ELR (cell line): ENCODE results near the gene CDC27.
"Not testable (repeated sequence)": the region's sequence is repeated elsewhere in the genome, so short reads cannot be mapped to it uniquely, and the experiment has no call there.

Experiments used
- DNase-seq: peaks from one replicate; pipeline ENCODE4 v3.0.0-alpha.2; 2015; ENCODE audit warnings: low read depth

CDC27 gene, protein sequence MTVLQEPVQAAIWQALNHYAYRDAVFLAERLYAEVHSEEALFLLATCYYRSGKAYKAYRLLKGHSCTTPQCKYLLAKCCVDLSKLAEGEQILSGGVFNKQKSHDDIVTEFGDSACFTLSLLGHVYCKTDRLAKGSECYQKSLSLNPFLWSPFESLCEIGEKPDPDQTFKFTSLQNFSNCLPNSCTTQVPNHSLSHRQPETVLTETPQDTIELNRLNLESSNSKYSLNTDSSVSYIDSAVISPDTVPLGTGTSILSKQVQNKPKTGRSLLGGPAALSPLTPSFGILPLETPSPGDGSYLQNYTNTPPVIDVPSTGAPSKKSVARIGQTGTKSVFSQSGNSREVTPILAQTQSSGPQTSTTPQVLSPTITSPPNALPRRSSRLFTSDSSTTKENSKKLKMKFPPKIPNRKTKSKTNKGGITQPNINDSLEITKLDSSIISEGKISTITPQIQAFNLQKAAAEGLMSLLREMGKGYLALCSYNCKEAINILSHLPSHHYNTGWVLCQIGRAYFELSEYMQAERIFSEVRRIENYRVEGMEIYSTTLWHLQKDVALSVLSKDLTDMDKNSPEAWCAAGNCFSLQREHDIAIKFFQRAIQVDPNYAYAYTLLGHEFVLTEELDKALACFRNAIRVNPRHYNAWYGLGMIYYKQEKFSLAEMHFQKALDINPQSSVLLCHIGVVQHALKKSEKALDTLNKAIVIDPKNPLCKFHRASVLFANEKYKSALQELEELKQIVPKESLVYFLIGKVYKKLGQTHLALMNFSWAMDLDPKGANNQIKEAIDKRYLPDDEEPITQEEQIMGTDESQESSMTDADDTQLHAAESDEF

DNA sequence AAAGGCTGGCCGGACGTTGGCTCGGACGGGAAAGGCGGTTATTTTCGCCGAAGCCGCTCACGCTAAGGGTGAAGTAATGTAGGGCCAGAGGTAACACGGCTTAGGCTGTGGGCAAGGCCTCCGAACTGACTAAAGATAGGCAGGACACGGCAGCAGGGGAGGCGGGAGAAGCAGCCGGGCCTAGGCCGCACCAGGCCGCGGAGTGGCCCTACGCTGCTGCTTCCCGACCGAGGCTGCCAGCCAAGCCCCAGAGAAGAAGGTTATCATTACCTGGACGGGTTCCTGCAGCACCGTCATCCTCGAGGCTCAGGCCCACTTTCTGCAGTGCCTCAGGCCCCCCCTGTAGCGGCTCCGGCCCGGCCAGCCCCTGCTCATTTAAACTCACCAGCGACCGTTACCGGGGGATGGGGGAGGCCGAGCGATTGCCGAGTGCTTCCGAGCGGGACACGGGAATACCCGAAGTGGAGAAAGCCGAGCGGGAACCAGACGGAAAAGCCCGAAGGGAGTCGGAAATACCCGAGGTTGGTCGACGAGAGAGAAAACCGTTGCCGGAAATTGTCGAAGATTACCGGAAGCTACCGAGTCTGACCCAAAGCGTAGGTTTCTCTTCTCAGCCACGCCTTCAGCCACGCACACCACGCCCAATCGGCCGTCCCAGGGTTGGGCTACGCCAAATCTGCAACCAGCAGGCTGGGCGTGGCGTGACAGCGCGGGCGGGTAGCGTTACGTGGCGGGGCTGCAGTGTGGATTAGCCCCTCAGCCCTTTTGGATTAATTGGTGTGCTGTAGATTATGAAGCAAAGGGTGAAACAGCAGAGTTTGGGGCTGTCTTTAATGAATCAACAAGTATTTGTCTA is at the start of gene CDC27:
Gene CDC27 (minus strand): TSS at position 420 of the 856 bp plus-strand sequence. CDS start 123 bp downstream, at position 297.
- peak; percentile 100 for DNase-seq

DNA sequence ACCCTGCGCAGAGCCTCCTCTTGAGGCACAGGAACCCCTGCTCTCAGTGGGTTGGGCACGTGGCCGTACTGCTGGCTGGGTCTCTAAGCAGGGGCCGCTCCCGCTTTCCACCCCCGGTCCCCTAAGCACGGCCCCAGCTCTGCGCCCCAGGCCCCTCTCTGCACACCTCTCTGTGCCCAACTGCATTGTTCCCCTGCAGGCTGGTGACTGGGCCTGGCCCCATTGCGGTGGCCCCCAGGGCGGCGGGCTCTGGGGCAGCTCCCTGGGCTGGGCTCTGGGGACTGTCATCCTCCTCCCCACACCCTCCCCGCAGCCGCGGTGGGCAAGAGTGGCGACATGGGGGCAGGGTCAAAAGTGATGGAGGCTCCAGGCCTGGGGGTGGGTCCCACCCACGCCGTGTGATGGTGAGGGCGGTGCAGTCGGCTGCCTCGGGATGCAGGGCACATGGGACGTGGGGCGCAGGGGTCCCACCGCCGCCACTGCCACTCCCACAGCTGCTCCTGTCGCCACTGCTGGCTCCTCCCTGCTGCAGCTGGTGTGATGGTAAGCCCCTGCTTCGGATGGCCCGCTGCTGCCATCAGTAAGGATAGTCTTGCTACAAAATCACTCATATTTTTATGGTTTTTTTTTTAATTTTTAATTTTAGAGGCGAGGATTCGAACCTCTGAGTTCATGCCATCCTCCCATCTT is 49.4 kb upstream of the CDC27 start:
- no peak for DNase-seq

GRCh38 chr17:47237841-47238240 is 48.7 kb upstream of the CDC27 start:
- no peak for DNase-seq

DNA sequence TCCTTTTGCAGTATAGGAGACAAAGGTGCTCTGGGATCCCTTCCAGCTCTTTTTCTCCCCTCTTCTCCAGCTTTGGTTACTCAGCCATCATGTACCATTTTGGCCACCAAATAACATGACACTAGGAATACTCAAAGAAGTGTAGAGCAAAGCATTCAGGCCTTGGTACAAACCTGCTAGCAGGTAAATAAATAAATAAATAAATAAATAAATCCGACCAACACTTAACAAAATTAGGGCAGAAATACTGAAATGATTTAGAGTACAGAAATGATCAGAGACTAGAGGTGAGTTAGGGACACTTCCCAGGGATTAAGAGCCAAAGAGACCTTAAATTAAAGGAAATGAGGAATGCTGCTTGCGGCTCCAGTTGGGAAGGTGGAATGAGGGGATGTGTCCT is 46.8 kb upstream of the CDC27 start:
- DNase-seq = no peak

GRCh38 chr17:47235506-47235905 is 46.4 kb upstream of the CDC27 start:
- DNase-seq = no peak

DNA sequence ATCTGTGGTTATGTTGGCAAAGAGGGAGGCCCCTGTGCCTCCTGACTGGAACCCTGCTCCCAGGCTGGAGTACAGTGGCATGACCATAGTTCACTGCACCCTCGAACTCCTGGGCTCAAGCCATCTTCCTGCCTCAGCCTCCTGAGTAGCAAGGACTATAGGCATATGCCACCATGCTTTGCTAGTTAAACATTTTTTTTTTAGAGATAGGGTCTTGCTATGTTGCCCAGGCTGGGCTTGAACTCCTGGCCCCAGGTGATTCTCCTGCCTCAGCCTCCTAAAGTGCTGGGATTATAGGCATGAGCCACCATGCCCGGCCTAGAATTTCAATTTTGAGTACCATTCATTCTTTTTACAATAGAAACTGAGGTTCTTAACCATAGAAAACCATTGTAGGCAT is 43.4 kb upstream of the CDC27 start:
- no peak for DNase-seq

- no peak for DNase-seq
These were observed 42.8 kb upstream of the CDC27 start for GRCh38 chr17:47231866-47232265.

DNA sequence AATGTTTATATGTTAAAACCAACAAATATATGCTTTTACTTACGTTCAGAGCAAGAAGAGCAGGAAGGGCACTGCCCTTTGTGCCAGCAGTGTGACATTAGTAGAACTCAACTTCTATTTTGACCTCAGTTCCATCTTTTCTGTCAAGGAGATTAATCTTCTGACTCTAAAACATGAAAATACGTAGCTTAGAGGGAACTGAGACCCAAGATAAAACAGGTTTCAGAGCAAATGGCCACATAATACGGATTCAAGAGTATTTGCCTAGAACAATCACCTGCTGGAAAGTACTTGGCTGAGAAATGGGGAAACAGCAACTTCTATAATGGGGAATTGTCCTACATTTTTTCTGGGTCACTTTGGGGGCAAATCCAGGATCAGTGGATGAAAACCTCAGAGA is 42.2 kb upstream of the CDC27 start:
- no peak for DNase-seq

- no peak for DNase-seq
These were observed 41.8 kb upstream of the CDC27 start for GRCh38 chr17:47230864-47231263.

GRCh38 chr17:47229535-47230443 is 40.7 kb upstream of the CDC27 start:
- DNase-seq = peak; percentile 97

GRCh38 chr17:47227862-47228261 is 38.8 kb upstream of the CDC27 start:
- no peak for DNase-seq

DNA sequence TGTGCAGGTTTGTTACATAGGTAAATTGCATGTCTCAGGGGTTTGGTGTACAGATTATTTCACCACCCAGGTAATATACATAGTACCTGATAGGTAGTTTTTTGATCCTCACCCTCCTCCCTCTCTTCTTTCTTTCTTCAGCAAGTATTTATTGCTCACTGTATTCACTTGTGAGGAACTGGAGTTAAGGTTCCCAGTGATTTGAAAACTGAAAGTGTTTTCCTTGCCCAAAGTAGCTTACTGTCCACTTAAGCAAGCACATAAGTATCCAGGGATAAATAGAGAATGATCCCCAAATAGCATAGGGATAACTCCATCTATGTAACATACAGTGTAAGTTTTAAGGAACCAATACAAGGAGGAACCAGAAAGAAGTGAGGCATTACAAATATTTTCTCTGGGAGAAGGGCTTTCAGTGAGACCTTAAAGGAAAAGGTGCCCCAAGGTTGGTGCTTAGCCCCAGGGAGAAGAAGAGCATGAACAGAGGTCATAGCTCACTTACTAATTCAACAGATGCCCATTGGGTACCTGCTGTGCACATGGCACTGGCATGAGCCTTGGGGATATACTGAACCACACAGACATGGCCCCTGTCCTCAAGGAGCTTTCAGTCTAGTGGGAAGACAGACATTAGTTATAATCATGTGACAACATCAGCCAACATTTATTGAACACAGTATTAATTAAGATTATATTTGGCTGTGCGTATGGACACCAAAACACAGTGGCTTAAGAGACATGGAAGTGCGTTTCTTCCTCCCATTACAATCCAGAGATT is 37.0 kb upstream of the CDC27 start:
- peak; percentile 21 for DNase-seq

DNA sequence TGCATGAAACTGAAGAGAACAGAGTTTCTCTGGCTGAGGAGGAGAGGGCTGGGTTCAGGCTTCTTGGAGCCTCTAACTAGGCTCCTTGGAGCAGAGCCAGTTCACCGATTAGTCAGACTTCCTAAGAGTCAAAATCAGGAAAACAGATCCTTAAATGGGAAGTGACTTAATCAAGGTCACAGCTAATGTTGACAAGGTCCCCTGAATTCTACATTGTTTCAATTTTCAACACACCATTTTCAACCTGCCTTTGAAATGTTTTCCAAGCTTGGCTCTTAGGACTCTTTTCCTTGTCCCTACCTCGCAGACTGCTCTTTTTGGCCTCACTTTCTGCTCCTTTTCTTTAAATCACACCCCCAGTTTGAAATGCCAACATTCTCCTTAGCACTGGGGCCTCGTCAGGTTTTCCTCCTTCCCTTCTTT is 36.4 kb upstream of the CDC27 start:
- DNase-seq = peak; percentile 98

GRCh38 chr17:47224966-47225365 is 35.9 kb upstream of the CDC27 start:
- DNase-seq = no peak

GRCh38 chr17:47224077-47224476 is 35.0 kb upstream of the CDC27 start:
- not testable (repeated sequence) for DNase-seq

GRCh38 chr17:47223460-47223859 is 34.4 kb upstream of the CDC27 start:
- DNase-seq = no peak

- peak; percentile 73 for DNase-seq
These were observed 33.9 kb upstream of the CDC27 start for GRCh38 chr17:47223007-47223406.

- DNase-seq = no peak
These were observed 33.0 kb upstream of the CDC27 start for GRCh38 chr17:47222047-47222446.

DNA sequence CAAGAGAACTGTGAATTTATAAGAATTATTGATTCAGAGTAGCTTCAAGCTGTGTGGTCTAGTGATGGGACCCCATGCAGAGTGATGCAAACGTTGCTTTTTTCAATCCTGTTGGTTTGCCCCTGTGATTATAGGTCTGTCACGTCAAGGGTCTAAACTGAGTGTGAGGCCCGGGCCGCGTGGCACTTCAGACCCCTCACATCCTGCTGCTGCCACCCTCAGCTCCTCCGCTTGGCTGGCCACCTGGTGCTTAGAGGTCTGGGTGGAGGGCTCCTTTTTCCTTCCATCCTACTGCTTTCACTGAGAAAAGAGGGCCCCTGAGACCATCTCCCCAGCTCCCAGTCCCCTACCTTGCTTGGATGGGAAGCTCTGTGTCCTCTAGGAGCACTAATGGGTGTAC is 32.1 kb upstream of the CDC27 start:
- no peak for DNase-seq

DNA sequence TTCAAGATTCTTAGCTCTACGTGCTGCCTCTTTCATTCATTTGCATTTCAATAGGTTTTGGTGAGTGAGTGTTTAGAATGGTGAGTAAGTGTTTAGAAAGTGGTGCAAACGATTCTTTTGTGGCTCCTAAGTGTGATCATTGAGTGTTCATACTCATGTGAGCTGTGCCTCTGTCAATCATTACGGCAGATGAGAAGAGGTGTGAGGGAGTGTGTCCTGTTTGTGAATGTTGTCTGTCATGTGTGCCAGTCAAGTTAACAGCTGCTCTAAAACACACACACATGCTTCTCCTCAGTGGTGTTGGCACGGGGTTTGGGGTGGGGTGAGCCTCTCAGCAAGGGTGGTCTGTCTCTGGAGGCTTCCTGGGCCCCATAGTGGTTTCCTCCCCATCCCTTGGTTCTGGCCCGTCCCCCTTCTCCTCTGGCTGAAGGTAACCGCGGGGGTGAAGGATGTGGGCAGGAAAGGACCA is 31.5 kb upstream of the CDC27 start:
- DNase-seq = no peak
